OCI-LY7 (cell line): ENCODE results near the gene STBD1.

Experiments used
- EZH2phosphoT487 ChIP-seq: fragments of 200-600 bp; sonication (generic); IDR thresholded peaks from 2 replicates; pipeline ENCODE4 v1.6.1; 2018; ENCODE audit warnings: low read depth, borderline replicate concordance, mild to moderate bottlenecking, mixed run types, antibody characterized with exemption, low read length, moderate library complexity, mixed read lengths
- TF ChIP-seq, protein P1 (sequence below): fragments of 200-600 bp; sonication (generic); conservative IDR thresholded peaks from 2 replicates; pipeline ENCODE4 v1.5.1; 2014; ENCODE audit warnings: mild to moderate bottlenecking, antibody characterized with exemption, low read length, moderate library complexity, mixed read lengths

DNA sequence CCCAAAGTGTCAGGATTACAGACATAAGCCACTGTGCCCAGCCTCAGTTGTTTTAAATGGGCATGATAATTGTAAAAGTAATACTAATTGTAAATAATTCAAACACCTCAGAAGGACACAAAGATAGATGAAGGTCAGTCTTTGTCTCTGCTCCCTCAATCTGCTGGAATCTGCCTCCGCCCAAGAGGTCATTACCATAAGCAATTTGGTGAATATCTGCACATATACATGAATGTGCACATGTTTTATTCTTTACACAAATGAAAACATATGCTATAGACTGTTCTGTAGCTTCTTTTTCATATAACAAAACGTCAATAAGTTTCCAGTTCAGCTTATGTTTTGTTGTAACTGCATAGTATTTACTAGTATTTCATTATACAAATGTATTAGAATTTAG, 7.0 kb downstream of the STBD1 start:
- TF ChIP-seq, protein P1, sequence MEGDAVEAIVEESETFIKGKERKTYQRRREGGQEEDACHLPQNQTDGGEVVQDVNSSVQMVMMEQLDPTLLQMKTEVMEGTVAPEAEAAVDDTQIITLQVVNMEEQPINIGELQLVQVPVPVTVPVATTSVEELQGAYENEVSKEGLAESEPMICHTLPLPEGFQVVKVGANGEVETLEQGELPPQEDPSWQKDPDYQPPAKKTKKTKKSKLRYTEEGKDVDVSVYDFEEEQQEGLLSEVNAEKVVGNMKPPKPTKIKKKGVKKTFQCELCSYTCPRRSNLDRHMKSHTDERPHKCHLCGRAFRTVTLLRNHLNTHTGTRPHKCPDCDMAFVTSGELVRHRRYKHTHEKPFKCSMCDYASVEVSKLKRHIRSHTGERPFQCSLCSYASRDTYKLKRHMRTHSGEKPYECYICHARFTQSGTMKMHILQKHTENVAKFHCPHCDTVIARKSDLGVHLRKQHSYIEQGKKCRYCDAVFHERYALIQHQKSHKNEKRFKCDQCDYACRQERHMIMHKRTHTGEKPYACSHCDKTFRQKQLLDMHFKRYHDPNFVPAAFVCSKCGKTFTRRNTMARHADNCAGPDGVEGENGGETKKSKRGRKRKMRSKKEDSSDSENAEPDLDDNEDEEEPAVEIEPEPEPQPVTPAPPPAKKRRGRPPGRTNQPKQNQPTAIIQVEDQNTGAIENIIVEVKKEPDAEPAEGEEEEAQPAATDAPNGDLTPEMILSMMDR, result no peak
- TF ChIP-seq EZH2phosphoT487, result no peak
